ENCODE results near the gene WDR27.
"Not testable (repeated sequence)": the region's sequence is repeated elsewhere in the genome, so short reads cannot be mapped to it uniquely, and the experiment has no call there.

The WDR27 gene

GRCh38 chr6:169473663-169474062, 228.2 kb downstream of the WDR27 start:
- DNase-seq (ENCODE audit: low spot score): no peak

GRCh38 chr6:169472786-169473416, 228.9 kb downstream of the WDR27 start:
- DNase-seq (ENCODE audit: low spot score): no peak

DNA sequence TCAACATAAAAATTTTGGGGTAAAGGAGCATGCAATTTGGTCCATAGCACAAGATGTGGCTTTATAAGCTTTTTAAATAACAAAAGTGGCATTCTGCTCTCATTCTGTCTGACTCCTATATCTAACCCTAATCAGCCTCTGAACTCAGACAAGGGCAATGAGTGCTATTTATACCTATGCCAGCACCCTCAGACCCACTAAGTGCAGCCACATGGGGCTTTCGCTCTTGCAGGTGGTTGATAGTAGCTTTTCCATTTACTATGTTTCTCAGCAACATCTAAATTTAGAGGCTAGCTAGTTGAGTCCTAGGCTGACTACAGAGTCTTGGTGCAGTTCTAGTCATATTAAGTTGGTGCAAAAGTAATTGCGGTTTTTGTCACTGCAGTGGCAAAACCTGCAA, 231.0 kb downstream of the WDR27 start:
- no peak for DNase-seq (ENCODE audit: low spot score)

DNA sequence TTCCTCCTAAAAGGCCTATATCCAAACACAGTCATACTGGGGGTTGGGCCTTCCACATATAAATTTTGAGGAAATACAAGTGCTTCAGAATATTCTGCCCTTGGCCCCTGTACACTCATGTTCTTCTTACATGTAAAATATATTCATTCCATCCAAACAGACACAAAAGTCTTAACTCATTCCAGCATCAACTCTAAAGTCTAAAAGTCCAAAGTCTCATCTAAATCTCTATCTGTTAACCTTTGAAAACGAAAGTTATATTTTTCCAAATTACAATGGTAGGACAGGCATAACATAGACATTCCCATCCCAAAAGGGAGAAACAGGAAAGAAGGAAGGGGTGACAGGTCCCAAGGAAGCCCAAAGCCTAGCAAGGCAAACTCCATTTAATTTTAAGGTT, 232.8 kb downstream of the WDR27 start:
- no peak for DNase-seq (ENCODE audit: low spot score)

DNA sequence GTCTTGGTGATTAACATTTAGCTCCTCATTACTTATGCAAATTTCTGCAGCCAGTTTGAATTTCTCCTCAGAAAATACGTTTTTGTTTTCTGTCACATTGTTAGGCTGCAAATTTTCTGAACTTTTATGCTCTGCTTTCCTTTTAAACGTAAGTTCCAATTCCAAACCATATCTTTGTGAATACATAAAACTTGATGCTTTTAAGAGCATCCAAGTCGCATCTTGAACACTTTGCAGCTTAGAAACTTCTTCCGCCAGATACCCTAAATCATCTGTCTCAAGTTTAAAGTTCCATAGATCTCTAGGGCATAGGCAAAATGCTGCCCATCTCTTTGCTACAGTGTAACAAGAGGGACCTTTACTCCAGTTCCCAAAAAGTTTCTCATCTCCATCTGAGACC, 234.1 kb downstream of the WDR27 start:
- not testable (repeated sequence) for DNase-seq (ENCODE audit: low spot score)

- not testable (repeated sequence) for DNase-seq (ENCODE audit: low spot score)
Measured at GRCh38 chr6:169466256-169466655, 235.6 kb downstream of the WDR27 start.

DNA sequence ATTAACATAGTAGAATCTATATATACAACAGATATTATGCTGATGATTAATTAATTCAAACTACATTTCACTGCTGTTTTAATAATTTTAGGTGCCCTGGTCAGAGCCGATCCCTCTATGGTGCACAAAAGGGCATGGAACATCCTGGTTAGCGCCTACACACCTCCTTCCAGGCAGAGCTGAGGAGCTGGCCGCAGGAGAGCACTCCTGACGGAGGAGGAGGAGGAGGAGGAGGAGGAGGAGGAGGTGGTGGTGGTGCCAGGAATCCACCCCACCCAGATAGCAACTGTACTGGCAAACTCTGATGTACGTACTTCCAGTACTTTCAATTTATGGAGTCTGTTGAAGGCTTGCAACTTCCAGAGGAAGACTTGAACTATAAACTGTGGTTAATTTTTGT, 244.1 kb downstream of the WDR27 start:
- no peak for DNase-seq (ENCODE audit: low spot score)

GRCh38 chr6:169456840-169457239, 245.0 kb downstream of the WDR27 start:
- DNase-seq (ENCODE audit: low spot score): no peak

DNA sequence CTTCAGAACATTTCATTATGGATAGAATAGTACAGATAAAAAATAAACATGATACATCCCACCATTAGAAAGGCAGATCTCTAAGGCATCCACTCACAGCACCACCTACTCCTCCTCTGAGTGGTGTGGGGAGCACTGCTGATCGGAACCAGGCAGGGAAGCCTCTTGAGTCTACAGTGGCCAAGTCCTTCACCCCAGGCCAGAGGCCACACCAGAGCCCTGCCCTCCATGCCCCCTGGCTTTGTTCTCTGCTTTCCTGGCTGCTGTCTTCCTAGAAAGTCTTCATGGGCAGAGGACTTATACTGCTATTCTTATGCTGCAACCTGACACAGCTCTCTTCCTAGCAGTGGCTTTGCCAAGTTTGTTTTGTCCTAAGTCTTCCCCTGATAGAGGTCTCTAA, 246.4 kb downstream of the WDR27 start:
- no peak for DNase-seq (ENCODE audit: low spot score)

- no peak for DNase-seq (ENCODE audit: low spot score)
Measured at GRCh38 chr6:169454872-169455204, 247.0 kb downstream of the WDR27 start.

DNA sequence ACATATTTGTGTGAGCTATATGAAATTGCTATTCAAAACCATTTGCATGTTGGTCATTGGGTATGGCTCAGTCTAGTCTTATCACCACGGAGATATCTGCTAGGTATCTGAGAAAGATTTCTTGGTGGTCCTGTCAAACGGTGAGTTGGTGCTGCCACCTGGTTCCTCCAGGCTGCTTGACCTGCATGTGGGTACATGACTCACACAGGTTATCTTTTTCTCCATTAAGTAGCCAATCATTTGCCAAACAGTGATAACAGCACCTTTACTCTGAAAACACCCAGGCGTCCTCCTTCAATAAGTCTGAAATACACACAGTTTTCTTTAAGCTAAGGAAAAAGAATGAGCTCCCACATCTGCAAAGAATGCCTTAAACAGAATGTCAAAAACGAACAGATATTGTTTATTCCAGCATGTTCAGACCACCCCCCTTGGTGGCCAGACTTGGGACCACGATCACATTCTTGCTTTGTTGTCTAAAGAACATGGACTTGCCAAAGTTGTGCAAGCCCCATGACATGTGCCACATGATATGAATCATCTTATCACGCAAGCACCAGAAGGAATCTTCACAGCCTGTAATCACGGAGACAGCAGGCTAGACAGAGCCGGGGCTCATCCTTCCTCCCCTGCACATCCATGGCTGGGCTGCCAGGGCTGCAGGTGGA, 247.5 kb downstream of the WDR27 start:
- no peak for DNase-seq (ENCODE audit: low spot score)

- DNase-seq (ENCODE audit: low spot score): no peak
Measured at GRCh38 chr6:169452869-169453620, 248.8 kb downstream of the WDR27 start.

DNA sequence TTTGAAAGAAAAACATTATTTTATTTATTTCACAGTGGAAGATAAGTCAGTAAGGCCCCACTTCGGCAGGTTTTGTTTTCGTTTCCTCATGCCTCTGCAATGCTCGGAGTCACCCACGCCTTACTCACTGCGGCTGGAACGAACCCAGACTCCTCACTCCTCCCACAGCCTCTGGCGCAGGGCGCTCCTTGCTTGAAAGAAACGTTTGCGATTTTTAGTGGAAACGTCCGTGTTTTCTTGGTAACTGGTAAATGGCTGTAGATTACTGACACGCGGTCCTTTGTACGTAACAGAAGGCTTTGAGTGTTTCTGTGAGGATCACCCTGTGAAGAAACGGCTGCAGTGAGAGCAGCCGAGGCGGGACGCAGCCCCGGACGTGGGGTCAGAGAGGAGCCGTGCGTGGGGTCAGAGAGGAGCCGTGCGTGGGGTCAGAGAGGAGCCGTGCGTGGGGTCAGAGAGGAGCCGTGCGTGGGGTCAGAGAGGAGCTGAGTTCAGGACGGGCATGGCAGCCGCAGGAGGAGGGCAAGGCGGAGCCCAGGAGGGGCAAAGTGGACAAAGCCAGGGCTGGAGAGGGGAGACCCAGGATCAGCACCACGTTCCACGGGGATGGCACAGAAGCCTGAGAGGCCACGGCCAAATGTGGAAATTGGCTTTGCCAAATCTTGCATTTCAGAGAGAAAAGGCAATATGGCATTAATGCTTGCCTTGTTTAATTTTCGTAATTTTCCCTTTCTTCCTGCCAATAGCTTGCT, 249.5 kb downstream of the WDR27 start:
- no peak for DNase-seq (ENCODE audit: low spot score)

DNA sequence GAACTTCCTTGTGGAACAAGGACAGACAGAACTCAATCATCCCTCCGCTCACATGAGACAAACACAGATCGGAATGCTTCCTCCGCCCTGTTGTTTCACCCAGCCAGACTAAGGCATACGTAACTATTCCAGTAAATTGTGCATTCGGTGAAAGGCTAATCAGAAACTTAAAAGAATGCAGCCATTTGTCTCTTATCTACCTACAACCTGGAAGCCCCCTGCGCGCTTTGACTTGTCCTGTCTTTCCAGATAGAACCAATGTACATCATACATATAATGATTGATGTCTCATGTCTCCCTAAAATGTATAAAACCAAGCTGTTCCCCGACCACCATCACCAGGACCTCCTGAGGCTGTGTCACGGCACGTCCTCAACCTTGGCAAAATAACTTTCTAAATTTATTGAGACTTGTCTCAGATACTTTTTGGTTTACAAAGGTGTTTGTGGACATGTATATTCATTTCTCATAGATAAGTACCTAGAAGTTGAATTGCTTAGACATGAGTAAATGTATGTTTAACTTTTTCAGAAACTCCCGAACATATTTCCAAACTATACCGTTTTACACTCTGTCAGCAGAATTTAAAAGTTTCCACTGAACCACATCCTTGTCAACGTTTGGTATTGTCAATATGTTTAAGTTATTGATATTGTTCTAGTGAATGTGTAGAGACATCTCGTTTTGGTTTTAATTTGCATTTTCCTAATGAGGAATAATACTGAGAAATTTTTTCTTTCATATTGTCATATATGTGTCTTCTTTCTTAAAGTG, 250.6 kb downstream of the WDR27 start:
- DNase-seq (ENCODE audit: low spot score): no peak

DNA sequence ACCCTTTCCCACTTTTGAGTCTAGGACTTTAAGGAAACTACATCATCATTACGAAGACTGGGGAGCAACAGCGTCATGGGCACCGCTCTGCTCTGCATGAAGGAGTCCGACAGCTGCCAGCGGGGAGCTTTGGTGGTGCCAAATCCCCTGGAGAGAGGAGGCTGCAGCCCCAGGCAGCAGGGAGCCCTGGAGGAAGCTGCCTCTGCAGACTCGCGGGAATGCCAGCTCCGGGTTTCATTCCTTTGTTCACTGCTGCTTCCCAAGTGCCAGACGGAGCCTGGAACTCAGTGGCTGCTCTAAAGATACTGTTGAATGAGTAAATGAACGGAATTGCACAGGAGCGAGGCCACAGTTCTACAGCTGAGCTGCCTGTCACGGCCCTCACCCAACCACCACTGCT, 251.7 kb downstream of the WDR27 start:
- DNase-seq (ENCODE audit: low spot score): no peak

DNA sequence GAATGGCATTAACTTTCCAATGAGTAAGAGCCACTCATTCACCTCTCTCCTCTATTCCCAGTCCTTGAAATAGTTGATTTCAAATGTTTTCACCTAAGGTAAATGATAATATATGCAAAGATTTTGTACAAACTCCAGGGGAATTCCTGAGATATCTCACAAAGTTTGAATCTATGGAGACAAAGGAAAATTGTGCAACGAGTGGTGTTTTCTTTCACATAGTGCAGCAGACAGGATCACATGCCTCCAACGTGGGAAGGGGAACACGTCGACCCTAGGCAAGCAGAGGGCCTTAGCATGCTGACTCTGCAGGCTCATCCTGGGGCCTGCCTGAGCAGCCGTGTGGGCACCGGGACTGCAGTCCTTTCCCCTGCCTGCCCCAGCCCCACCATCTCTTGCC, 252.6 kb downstream of the WDR27 start:
- no peak for DNase-seq (ENCODE audit: low spot score)

- DNase-seq (ENCODE audit: low spot score): no peak
Measured at GRCh38 chr6:169445661-169446581, 255.9 kb downstream of the WDR27 start.

DNA sequence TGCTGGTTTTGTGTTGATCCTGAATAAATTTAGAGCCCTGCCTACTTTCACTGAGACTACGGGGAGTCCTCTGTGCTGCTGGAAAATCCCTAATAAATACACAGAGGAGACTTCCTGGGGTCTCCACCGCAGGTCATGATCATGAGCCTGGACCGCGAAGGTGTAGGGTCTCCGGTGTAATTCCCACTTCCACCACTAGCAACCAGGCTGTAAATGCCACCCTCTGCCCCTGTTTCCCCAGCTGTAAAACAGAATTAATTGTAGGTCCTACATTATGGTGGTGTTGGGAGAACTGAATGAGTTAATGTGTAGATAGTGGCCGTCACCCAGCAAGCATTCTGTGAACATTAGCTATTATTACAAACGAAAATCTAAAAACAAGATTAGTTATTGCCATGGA, 256.6 kb downstream of the WDR27 start:
- no peak for DNase-seq (ENCODE audit: low spot score)

GRCh38 chr6:169441292-169441691, 260.5 kb downstream of the WDR27 start:
- DNase-seq (ENCODE audit: low spot score): no peak

DNA sequence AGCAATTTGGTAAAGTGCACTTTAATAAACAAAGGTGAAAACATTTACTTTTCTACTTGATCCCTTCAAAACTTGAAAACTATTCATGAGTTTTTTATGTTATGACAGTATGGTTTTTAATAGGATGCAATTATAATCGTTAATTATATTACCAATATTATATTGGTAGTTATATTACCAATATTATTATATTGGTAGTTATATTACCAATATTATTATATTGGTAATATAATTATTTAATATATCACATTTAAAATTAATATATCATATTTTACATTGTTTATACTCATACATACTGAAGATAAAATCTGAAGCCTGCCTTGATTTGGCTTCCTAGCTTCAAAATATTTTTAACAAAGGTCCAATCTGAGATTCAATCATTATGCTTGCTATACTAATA, 262.1 kb downstream of the WDR27 start:
- no peak for DNase-seq (ENCODE audit: low spot score)

GRCh38 chr6:169434554-169434953, 267.3 kb downstream of the WDR27 start:
- DNase-seq (ENCODE audit: low spot score): not testable (repeated sequence)
